ENCODE results near the gene B3GNT4.

The B3GNT4 gene

DNA sequence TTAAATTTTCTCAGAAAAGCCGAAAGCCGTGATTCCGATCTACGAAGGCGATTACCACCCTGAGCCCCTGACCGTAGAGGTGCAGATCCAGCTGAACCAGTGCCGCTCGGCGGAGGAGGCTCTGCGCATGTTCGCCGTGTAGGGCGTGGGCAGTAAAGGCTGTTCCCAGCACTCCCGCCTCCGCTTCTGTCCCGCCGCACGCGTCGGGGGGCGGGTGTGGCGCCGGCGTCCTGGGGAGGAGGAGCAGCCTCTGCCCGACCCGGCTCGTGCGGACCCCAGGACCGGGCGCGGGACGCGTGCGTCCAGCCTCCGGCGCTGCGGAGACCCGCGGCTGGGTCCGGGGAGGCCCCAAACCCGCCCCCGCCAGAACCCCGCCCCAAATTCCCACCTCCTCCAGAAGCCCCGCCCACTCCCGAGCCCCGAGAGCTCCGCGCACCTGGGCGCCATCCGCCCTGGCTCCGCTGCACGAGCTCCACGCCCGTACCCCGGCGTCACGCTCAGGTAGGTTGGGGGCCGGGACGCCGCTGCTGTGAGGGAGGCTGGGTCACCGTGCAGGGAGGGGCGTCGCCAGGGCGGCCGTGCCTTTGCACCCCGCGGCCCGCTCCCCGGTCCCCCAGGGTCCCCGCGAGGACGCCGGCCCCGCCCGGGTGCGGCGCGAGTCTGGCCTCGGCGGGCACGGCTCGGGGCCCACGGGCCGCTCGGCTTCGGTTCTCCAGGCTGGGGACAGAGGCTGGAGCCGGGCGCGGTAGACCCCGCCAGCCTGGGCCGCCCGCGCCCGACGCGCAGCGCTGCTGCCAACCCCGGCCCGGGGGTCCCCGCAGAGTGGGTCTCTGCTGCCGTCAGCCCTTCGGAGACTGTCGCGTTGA is at the start of gene B3GNT4:
Gene B3GNT4, plus strand, starts transcription at position 409 of the 866 bp plus-strand sequence. CDS start 910 bp downstream, outside the sequence.
- no peak for DNase-seq (ENCODE audit: low read depth)
- H3K4me3 ChIP-seq (ENCODE audit: low read depth, low read length), result peak within 1 kb of the TSS; percentile 45
- TF ChIP-seq, protein P1, sequence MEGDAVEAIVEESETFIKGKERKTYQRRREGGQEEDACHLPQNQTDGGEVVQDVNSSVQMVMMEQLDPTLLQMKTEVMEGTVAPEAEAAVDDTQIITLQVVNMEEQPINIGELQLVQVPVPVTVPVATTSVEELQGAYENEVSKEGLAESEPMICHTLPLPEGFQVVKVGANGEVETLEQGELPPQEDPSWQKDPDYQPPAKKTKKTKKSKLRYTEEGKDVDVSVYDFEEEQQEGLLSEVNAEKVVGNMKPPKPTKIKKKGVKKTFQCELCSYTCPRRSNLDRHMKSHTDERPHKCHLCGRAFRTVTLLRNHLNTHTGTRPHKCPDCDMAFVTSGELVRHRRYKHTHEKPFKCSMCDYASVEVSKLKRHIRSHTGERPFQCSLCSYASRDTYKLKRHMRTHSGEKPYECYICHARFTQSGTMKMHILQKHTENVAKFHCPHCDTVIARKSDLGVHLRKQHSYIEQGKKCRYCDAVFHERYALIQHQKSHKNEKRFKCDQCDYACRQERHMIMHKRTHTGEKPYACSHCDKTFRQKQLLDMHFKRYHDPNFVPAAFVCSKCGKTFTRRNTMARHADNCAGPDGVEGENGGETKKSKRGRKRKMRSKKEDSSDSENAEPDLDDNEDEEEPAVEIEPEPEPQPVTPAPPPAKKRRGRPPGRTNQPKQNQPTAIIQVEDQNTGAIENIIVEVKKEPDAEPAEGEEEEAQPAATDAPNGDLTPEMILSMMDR (IDR thresholded peaks at IDR 0.05; ENCODE audit: low read depth, low read length, missing control alignments), result no peak

DNA sequence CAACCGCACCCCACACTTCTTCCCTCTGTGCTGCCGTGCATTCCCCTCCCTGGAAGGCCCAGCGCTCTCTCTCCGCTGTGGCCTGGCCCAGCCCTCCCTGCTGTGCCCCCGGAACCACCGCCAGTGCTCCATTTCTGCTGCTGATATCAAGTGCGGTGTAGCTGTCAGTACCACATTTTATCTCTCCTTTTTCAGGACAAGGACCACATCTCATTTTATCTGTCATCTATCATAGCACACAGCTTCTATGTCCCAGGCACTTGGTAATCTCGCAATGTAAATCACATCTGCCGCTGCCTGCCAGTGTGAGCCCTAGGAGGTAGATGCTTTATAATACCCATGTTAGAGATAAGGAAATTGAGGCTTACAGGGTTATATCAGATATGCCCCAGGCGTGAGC is 47.8 kb upstream of the B3GNT4 start:
- TF ChIP-seq, protein P1 (IDR thresholded peaks at IDR 0.05; ENCODE audit: low read depth, low read length, missing control alignments), result no peak
- H3K4me3 ChIP-seq (ENCODE audit: low read depth, low read length), result no peak overlapping the region
- DNase-seq (ENCODE audit: low read depth), result no peak

DNA sequence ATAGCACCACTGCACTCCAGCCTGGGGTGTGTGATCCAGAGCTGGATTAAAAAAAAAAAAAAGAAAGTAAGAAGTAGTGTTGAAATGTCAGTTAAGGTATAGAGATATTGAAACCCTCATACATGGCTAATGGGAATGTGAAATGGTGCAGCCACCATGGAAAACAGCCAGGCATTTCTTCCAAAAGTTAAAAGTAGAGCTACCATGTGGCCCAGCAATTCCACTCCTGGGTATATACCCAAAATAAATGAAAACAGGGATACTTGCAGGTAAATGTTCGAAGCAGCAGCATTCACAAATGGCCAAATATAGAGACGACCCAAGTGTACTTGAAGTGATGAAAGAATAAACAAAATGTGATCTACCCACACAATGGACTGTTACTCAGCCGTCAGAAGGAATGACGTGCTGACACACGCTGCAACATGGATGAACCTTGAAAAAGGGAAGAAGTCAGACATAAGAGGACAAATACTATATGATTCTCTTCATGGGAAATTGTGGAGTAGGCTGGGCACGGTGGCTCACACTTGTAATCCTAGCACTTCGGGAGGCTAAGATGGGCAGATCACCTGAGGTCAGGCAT is 44.7 kb upstream of the B3GNT4 start:
- no peak for DNase-seq (ENCODE audit: low read depth)
- TF ChIP-seq, protein P1 (IDR thresholded peaks at IDR 0.05; ENCODE audit: low read depth, low read length, missing control alignments), result no peak
- no peak overlapping the region for H3K4me3 ChIP-seq (ENCODE audit: low read depth, low read length)

DNA sequence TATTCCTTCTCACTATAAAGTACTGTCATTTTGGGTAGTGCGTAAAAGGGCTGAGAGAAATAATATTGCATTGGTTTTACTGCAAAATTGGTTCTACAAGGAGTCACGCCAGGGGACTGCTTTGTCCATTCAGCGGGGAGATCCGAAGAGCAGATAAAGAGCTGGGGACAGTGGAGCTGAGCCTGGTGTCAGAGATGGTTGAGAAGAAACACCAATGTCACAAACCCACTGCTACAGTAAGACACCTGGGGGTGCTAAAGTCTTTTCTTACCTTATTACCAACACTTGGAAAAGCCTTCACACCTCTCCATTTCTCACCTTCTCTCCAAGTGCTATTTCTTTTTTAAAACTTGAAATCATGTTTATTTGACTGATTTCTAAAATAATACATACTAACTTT is 43.6 kb upstream of the B3GNT4 start:
- TF ChIP-seq, protein P1 (IDR thresholded peaks at IDR 0.05; ENCODE audit: low read depth, low read length, missing control alignments), result peak; percentile 9
- no peak overlapping the region for H3K4me3 ChIP-seq (ENCODE audit: low read depth, low read length)
- no peak for DNase-seq (ENCODE audit: low read depth)

DNA sequence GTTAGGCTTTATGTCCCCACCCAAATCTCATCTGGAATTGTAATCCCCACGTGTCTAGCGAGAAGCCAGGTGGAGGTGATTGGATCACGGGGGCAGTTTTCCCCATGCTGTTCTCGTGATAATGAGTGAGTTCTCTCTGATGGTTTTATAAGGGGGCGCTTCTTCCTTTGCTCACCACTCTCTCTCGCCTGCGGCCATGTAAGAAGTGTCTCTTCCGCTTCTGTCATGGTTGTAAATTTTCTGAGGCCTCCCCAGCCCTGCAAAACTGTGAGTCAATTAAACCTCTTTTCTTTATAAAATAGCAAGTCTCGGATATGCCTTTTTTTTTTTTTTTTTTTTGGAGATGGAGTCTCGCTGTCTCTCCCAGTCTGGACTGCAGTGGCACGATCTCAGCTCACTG is 42.7 kb upstream of the B3GNT4 start:
- TF ChIP-seq, protein P1 (IDR thresholded peaks at IDR 0.05; ENCODE audit: low read depth, low read length, missing control alignments), result no peak
- no peak for DNase-seq (ENCODE audit: low read depth)
- H3K4me3 ChIP-seq (ENCODE audit: low read depth, low read length), result no peak overlapping the region

DNA sequence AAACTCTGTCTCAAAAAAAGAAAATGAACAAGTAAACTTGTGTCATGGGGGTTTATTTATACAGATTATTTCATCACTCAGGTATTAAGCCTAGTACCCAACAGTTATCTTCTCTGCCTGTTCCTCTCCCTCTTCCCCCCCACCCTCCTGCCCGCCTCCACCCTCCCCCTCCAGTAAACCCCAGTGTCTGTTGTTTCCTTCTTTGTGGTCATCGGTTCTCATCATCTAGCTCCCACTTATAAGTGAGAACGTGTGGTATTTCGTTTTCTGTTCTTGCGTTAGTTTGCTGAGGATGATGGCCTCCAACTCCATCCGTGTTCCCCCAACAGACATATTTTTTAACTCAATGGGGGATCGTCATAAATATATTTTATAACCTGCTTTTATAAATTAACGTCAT is 41.8 kb upstream of the B3GNT4 start:
- TF ChIP-seq, protein P1 (IDR thresholded peaks at IDR 0.05; ENCODE audit: low read depth, low read length, missing control alignments), result no peak
- DNase-seq (ENCODE audit: low read depth), result no peak

More for the DNA sequence above, 41.8 kb upstream of the B3GNT4 start:
- no peak overlapping the region for H3K4me3 ChIP-seq (ENCODE audit: low read depth, low read length)

All from GM12864 (cell line).